Sigmoid colon (tissue), 7 donors: ENCODE results near the gene KRT24. TPM values are rescaled to one million over a fixed set of nuclear protein-coding genes. Genes with fewer than 3 reads are reported as not detected.

Experiments
- DNase-seq: peaks from one replicate; pipeline ENCODE4 v3.0.0-alpha.2; 2019
- H3K27ac ChIP-seq, 4 donors: fragments of 200-600 bp; sonication (generic); one replicate each; pipeline ENCODE4 v1.5.1; 2016 to 2019; ENCODE audit warnings: mild to moderate bottlenecking in 1 of 4
- H3K27me3 ChIP-seq, 3 donors: fragments of 200-600 bp; sonication (generic); one replicate each; pipeline ENCODE4 v1.5.1; 2019; ENCODE audit warnings: mild to moderate bottlenecking in 1 of 3
- H3K36me3 ChIP-seq, 4 donors: fragments of 200-600 bp; sonication (generic); one replicate each; pipeline ENCODE4 v1.5.1; 2016 to 2019
- H3K4me1 ChIP-seq, 4 donors: fragments of 200-600 bp; sonication (generic); one replicate each; pipeline ENCODE4 v1.5.1; 2017 to 2019
- H3K4me3 ChIP-seq, 4 donors: fragments of 200-600 bp; sonication (generic); one replicate each; pipeline ENCODE4 v1.5.1; 2017 to 2019; ENCODE audit warnings: mild to moderate bottlenecking in 2 of 4, moderate library complexity in 1 of 4
- H3K9me3 ChIP-seq, 4 donors: fragments of 200-600 bp in 3 of 4; sonication (generic) in 3 of 4; one replicate each; pipeline versions ENCODE4 v1.5.1 to v1.6.1; 2013 to 2019
- CTCF ChIP-seq, 4 experiments: fragments of 450-650 bp in 3 of 4; fragments of 200-600 bp in 1 of 4; IDR thresholded peaks; one replicate each; pipeline ENCODE4 v1.5.1; 2016 to 2019; ENCODE audit warnings: antibody characterized with exemption in 4 of 4, mild to moderate bottlenecking in 3 of 4, moderate library complexity in 2 of 4
- EP300 ChIP-seq, 4 donors: sonication (generic); formaldehyde crosslinking; IDR thresholded peaks; one replicate each; pipeline ENCODE4 v1.6.1; 2017; ENCODE audit warnings: antibody characterized with exemption in 4 of 4
- POLR2A ChIP-seq, 2 donors: fragments of 450-650 bp; IDR thresholded peaks; one replicate each; pipeline ENCODE4 v1.6.1; 2016; ENCODE audit warnings: antibody characterized with exemption in 2 of 2, mild to moderate bottlenecking in 2 of 2, moderate library complexity in 2 of 2
- POLR2AphosphoS5 ChIP-seq, 4 donors: sonication (generic); formaldehyde crosslinking; IDR thresholded peaks; one replicate each; pipeline ENCODE4 v1.6.1; 2017; ENCODE audit warnings: antibody characterized with exemption in 4 of 4
- WGBS, 2 donors: extraction: QIAGEN DNeasy Blood & Tissue Kit; methylation state at CpG; one replicate each; pipeline ENCODE4 v1.1.7; 2013; 5-methylcytosine and 5-hydroxymethylcytosine counted together
- intact Hi-C: fragments of 100-400 bp; cut with DNase I; formaldehyde crosslinking; loops from one replicate; pipeline ENCODE4 v1.15.1; 2023
- polyA plus RNA-seq, 3 donors: library from polyadenylated mRNA; stranded (reverse); fragments of 200-250 nt; gene quantifications; one replicate each; pipeline ENCODE4 v1.2.3, GENCODE V29; 2013
- total RNA-seq, 4 donors: library from RNA; depleted of rRNA; stranded (reverse); fragments of >200 nt; gene quantifications; one replicate each; pipeline ENCODE4 v1.1.0, GENCODE V29; 2016
- donor health status: healthy with polysubstance abuse.
- donor health status: Bipolar disorder and iron deficiency.
- donor health status: healthy.

KRT24 gene
- total and polyA plus RNA-seq, 7 donors, result 0.36 to 5.4 (median 1.7) TPM; not detected in 3

- intact Hi-C loops, result no loop called here
- H3K4me3 ChIP-seq, result no peak overlapping the region
- no peak for DNase-seq
- WGBS, 2 donors, result 77 to 82% methylated on average over 1 of the region's 1 CpG
- H3K9me3 ChIP-seq, result no peaks in the 10 kb centered on the region
- no peaks in the 10 kb centered on the region for H3K36me3 ChIP-seq
- no peaks in the 10 kb centered on the region for H3K27me3 ChIP-seq
- H3K27ac ChIP-seq, result no peak overlapping the region
- no peak for TF ChIP-seq POLR2A (IDR thresholded peaks at IDR 0.05)
- no peaks in the 10 kb centered on the region for H3K4me1 ChIP-seq
These were observed 31.5 kb upstream of the KRT24 start for GRCh38 chr17:40735016-40735415.

GRCh38 chr17:40734018-40734417 lies 30.5 kb upstream of the KRT24 start:
- no peaks in the 10 kb centered on the region for H3K27me3 ChIP-seq
- H3K36me3 ChIP-seq, result no peaks in the 10 kb centered on the region
- H3K4me3 ChIP-seq, result no peak overlapping the region
- H3K9me3 ChIP-seq, result no peaks in the 10 kb centered on the region
- DNase-seq, result no peak
- WGBS, 2 donors, result 82 to 83% methylated on average over 6 of the region's 6 CpGs
- intact Hi-C loops, result no loop called here
- no peak for TF ChIP-seq CTCF (IDR thresholded peaks at IDR 0.05)
- no peak for TF ChIP-seq EP300 (IDR thresholded peaks at IDR 0.05)
- no peak for TF ChIP-seq POLR2AphosphoS5 (IDR thresholded peaks at IDR 0.05)
- no peak for TF ChIP-seq POLR2A (IDR thresholded peaks at IDR 0.05)
- no peaks in the 10 kb centered on the region for H3K4me1 ChIP-seq
- H3K27ac ChIP-seq, result no peak overlapping the region

GRCh38 chr17:40730970-40731369 lies 27.4 kb upstream of the KRT24 start:
- 78 to 79% methylated on average over 1 of the region's 1 CpG for WGBS, 2 donors
- intact Hi-C loops, result no loop called here

GRCh38 chr17:40727447-40728231 lies 24.1 kb upstream of the KRT24 start:
- Histone ChIP-seq H3K9me3 (no peaks in the 10 kb centered on the region), H3K27ac (no peak overlapping the region), H3K4me1 (no peaks in the 10 kb centered on the region), H3K36me3 (no peaks in the 10 kb centered on the region), H3K4me3 (no peak overlapping the region), H3K27me3 (peaks cover 0 to 9% (median 0%) of the 10 kb centered on the region in 3 donors)
- 69 to 76% methylated on average over 8 of the region's 8 CpGs for WGBS, 2 donors
- DNase-seq, result no peak
- TF ChIP-seq CTCF (IDR thresholded peaks at IDR 0.05) (no peak), POLR2AphosphoS5 (IDR thresholded peaks at IDR 0.05) (no peak), POLR2A (IDR thresholded peaks at IDR 0.05) (no peak), EP300 (IDR thresholded peaks at IDR 0.05) (no peak)
- intact Hi-C loops, result no loop called here

More at GRCh38 chr17:40730970-40731369, 27.4 kb upstream of the KRT24 start:
- TF ChIP-seq EP300 (IDR thresholded peaks at IDR 0.05) (no peak), POLR2A (IDR thresholded peaks at IDR 0.05) (no peak), CTCF (IDR thresholded peaks at IDR 0.05) (no peak), POLR2AphosphoS5 (IDR thresholded peaks at IDR 0.05) (no peak)
- Histone ChIP-seq H3K9me3 (no peaks in the 10 kb centered on the region), H3K27me3 (no peaks in the 10 kb centered on the region), H3K27ac (no peak overlapping the region), H3K4me1 (no peaks in the 10 kb centered on the region), H3K4me3 (no peak overlapping the region), H3K36me3 (no peaks in the 10 kb centered on the region)
- DNase-seq, result no peak

GRCh38 chr17:40726919-40727318 lies 23.4 kb upstream of the KRT24 start:
- WGBS, 2 donors, result 62 to 65% methylated on average over 2 of the region's 2 CpGs
- intact Hi-C loops, result no loop called here
- no peak for DNase-seq

More at GRCh38 chr17:40726919-40727318, 23.4 kb upstream of the KRT24 start:
- Histone ChIP-seq H3K27ac (no peak overlapping the region), H3K27me3 (peaks cover 0 to 9% (median 0%) of the 10 kb centered on the region in 3 donors), H3K4me3 (no peak overlapping the region), H3K36me3 (no peaks in the 10 kb centered on the region), H3K4me1 (no peaks in the 10 kb centered on the region), H3K9me3 (no peaks in the 10 kb centered on the region)
- TF ChIP-seq POLR2AphosphoS5 (IDR thresholded peaks at IDR 0.05) (no peak), CTCF (IDR thresholded peaks at IDR 0.05) (no peak), EP300 (IDR thresholded peaks at IDR 0.05) (no peak), POLR2A (IDR thresholded peaks at IDR 0.05) (no peak)
